HG03432 (cell line): Measurements from ENCODE around the gene DDX56.
"Not testable (repeated sequence)": the region's sequence is repeated elsewhere in the genome, so short reads cannot be mapped to it uniquely, and the experiment has no call there.

Source experiments
- ATAC-seq: cut with Tn5 transposase; IDR thresholded peaks from one replicate; pipeline ENCODE4 v1.9.1; 2021; ENCODE audit warnings: mild to moderate bottlenecking, moderate library complexity; ENCODE audit not compliant: unreplicated experiment

Gene DDX56

GRCh38 chr7:44564606-44565005, 9.1 kb downstream of the DDX56 start:
- no peak for ATAC-seq

- no peak for ATAC-seq
Observed at GRCh38 chr7:44563171-44563679, 10.5 kb downstream of the DDX56 start.

- ATAC-seq = not testable (repeated sequence)
Observed at GRCh38 chr7:44562622-44562962, 11.1 kb downstream of the DDX56 start.

- no peak for ATAC-seq
Observed at GRCh38 chr7:44561962-44562621, 11.6 kb downstream of the DDX56 start.

- ATAC-seq = no peak
Observed at GRCh38 chr7:44561481-44561880, 12.2 kb downstream of the DDX56 start.

GRCh38 chr7:44559485-44559884, 14.2 kb downstream of the DDX56 start:
- no peak for ATAC-seq

GRCh38 chr7:44557485-44557884, 16.2 kb downstream of the DDX56 start:
- ATAC-seq = no peak

- no peak for ATAC-seq
Observed at GRCh38 chr7:44555350-44555749, 18.4 kb downstream of the DDX56 start.

GRCh38 chr7:44552473-44553005, 21.2 kb downstream of the DDX56 start:
- not testable (repeated sequence) for ATAC-seq

- no peak for ATAC-seq
Observed at GRCh38 chr7:44549457-44549856, 24.3 kb downstream of the DDX56 start.

GRCh38 chr7:44548893-44549292, 24.8 kb downstream of the DDX56 start:
- no peak for ATAC-seq

GRCh38 chr7:44547536-44548231, 26.0 kb downstream of the DDX56 start:
- ATAC-seq = no peak

GRCh38 chr7:44541876-44542610, 31.7 kb downstream of the DDX56 start:
- no peak for ATAC-seq

- no peak for ATAC-seq
Observed at GRCh38 chr7:44541028-44541869, 32.5 kb downstream of the DDX56 start, which contains the start of gene NPC1L1. Gene NPC1L1 (minus strand): TSS chr7:44541330. CDS start chr7:44541259, 71 bp downstream.

- no peak for ATAC-seq
Observed at GRCh38 chr7:44540592-44541027, 33.1 kb downstream of the DDX56 start.

- no peak for ATAC-seq
Observed at GRCh38 chr7:44539669-44540506, 33.8 kb downstream of the DDX56 start.

- no peak for ATAC-seq
Observed at GRCh38 chr7:44538798-44539668, 34.7 kb downstream of the DDX56 start.

GRCh38 chr7:44538093-44538797, 35.5 kb downstream of the DDX56 start:
- ATAC-seq = no peak
